H1 (cell line): ENCODE data around the gene VSTM2B. TPM values are rescaled to one million over a fixed set of nuclear protein-coding genes. Genes with fewer than 3 reads are reported as not detected.

ENCODE experiments used
- CTCF ChIA-PET: fragments of 300-600 bp; sonication (Branson Sonifier 250); formaldehyde crosslinking; loops from one replicate; lab custom pipeline; 2021; ENCODE audit not compliant: partially characterized antibody; lab: Charles Lee
- POLR2A ChIA-PET: fragments of 300-600 bp; sonication (Branson Sonifier 250); formaldehyde crosslinking; loops from one replicate; lab custom pipeline; 2021; ENCODE audit warnings: inconsistent platforms; ENCODE audit not compliant: partially characterized antibody; lab: Charles Lee
- DNase-seq, 2 experiments: peaks; one replicate each; pipeline versions ENCODE4 v3.0.0 to v3.0.0-alpha.2; 2010 to 2022; ENCODE audit warnings: low spot score in 2 of 2, low read depth in 1 of 2, mixed read lengths in 1 of 2
- FAIRE-seq: peaks from 2 replicates; lab custom pipeline; 2011; peaks lifted over from hg19 to GRCh38; lab: Jason Lieb, UNC
- H2AFZ ChIP-seq: 2 replicates; pipeline ENCODE4 v1.8.1; 2012; ENCODE audit warnings: low read length, inconsistent platforms
- H2AK5ac ChIP-seq: 2 replicates; pipeline ENCODE4 v1.6.1; 2013; ENCODE audit warnings: low read depth, low read length
- H2BK120ac ChIP-seq: replicated peaks from 2 replicates; pipeline ENCODE3; 2013; ENCODE audit warnings: low read depth, low read length, inconsistent platforms
- H2BK12ac ChIP-seq: 2 replicates; pipeline ENCODE4 v1.6.1; 2013; ENCODE audit warnings: low read depth, low read length
- H2BK15ac ChIP-seq: 2 replicates; pipeline ENCODE4 v1.6.1; 2013; ENCODE audit warnings: low read length
- H2BK20ac ChIP-seq: 2 replicates; pipeline ENCODE4 v1.6.1; 2013; ENCODE audit warnings: low read length
- H2BK5ac ChIP-seq: 2 replicates; pipeline ENCODE4 v1.6.1; 2013; ENCODE audit warnings: low read depth, low read length
- H3K14ac ChIP-seq: 2 replicates; pipeline ENCODE4 v1.6.1; 2013; ENCODE audit warnings: inconsistent platforms; ENCODE audit not compliant: insufficient read length
- H3K18ac ChIP-seq: 2 replicates; pipeline ENCODE4 v1.6.1; 2013; ENCODE audit warnings: low read length; ENCODE audit errors: extremely low read depth
- H3K23ac ChIP-seq: 2 replicates; pipeline ENCODE4 v1.6.1; 2013; ENCODE audit warnings: inconsistent platforms; ENCODE audit not compliant: insufficient read length
- H3K23me2 ChIP-seq: 2 replicates; pipeline ENCODE4 v1.6.1; 2013; ENCODE audit warnings: low read depth, low read length
- H3K27ac ChIP-seq: 2 replicates; pipeline ENCODE4 v1.6.1; 2011; ENCODE audit warnings: low read depth, low read length, inconsistent platforms
- H3K27me3 ChIP-seq, 4 experiments: replicated peaks in 1 of 4; 1 replicate in 1 of 4; 2 replicates in 3 of 4; pipeline versions ENCODE4 v1.6.1 to v1.8.1; 2011 to 2013; ENCODE audit warnings: low read length in 3 of 4, mild to moderate bottlenecking in 3 of 4, inconsistent platforms in 2 of 4, mixed read lengths in 2 of 4, moderate library complexity in 1 of 4; ENCODE audit not compliant: control insufficient read depth in 3 of 4, insufficient read depth in 3 of 4; ENCODE audit errors: extremely low read depth in 1 of 4
- H3K36me3 ChIP-seq, 4 experiments: 2 replicates each; pipeline versions ENCODE4 v1.6.1 to v1.8.1; 2011 to 2013; ENCODE audit warnings: mild to moderate bottlenecking in 4 of 4, low read length in 3 of 4, moderate library complexity in 2 of 4, control low read depth in 1 of 4, inconsistent platforms in 1 of 4; ENCODE audit not compliant: insufficient read depth in 4 of 4, control insufficient read depth in 2 of 4
- H3K4ac ChIP-seq: replicated peaks from 2 replicates; pipeline ENCODE3; 2013; ENCODE audit warnings: low read length, low read depth, mixed read lengths, inconsistent platforms; ENCODE audit not compliant: insufficient read length
- H3K4me1 ChIP-seq, 4 experiments: replicated peaks in 1 of 4; 1 replicate in 1 of 4; 2 replicates in 3 of 4; pipeline versions ENCODE4 v1.6.1 to v1.8.1; 2011 to 2013; ENCODE audit warnings: low read length in 3 of 4, inconsistent platforms in 2 of 4, mixed read lengths in 1 of 4; ENCODE audit not compliant: insufficient read depth in 4 of 4, control insufficient read depth in 3 of 4
- H3K4me2 ChIP-seq, 2 experiments: 2 replicates each; pipeline versions ENCODE4 v1.6.1 to v1.8.1; 2011 to 2013; ENCODE audit warnings: low read depth in 2 of 2, low read length in 2 of 2, control low read depth in 1 of 2, inconsistent platforms in 1 of 2, mild to moderate bottlenecking in 1 of 2; ENCODE audit not compliant: insufficient read depth in 1 of 2
- H3K4me3 ChIP-seq, 4 experiments: fragments of 200-600, 300-600 bp in 1 of 4; sonication (generic), shearing (Covaris generic), sonication (Bioruptor Twin) in 1 of 4; 2 replicates each; pipeline versions ENCODE4 v1.5.1 to v1.8.1; 2011 to 2016; ENCODE audit warnings: low read length in 4 of 4, low read depth in 3 of 4, control low read depth in 2 of 4, inconsistent platforms in 2 of 4, mild to moderate bottlenecking in 2 of 4, mixed read lengths in 1 of 4, moderate library complexity in 1 of 4; ENCODE audit not compliant: insufficient read depth in 2 of 4; ENCODE audit errors: extremely low read depth in 1 of 4
- H3K56ac ChIP-seq: replicated peaks from 2 replicates; pipeline ENCODE3; 2013; ENCODE audit warnings: low read depth, mild to moderate bottlenecking, mixed read lengths, low read length, inconsistent platforms; ENCODE audit not compliant: insufficient read length
- H3K79me1 ChIP-seq: 2 replicates; pipeline ENCODE4 v1.6.1; 2013; ENCODE audit warnings: low read depth, low read length, control low read depth
- H3K79me2 ChIP-seq, 2 experiments: 2 replicates each; pipeline versions ENCODE4 v1.6.1 to v1.8.1; 2012 to 2013; ENCODE audit warnings: low read length in 2 of 2, mild to moderate bottlenecking in 2 of 2, inconsistent platforms in 1 of 2; ENCODE audit not compliant: insufficient read depth in 2 of 2, control insufficient read depth in 1 of 2
- H3K9ac ChIP-seq, 4 experiments: replicated peaks in 1 of 4; 1 replicate in 1 of 4; 2 replicates in 3 of 4; pipeline versions ENCODE4 v1.6.1 to v1.8.1; 2011 to 2013; ENCODE audit warnings: low read depth in 3 of 4, low read length in 3 of 4, control low read depth in 2 of 4, mild to moderate bottlenecking in 2 of 4, moderate library complexity in 2 of 4, inconsistent platforms in 1 of 4; ENCODE audit errors: extremely low read depth in 1 of 4
- H3K9me3 ChIP-seq, 2 experiments: 2 replicates each; pipeline versions ENCODE4 v1.6.1 to v1.8.1; 2012 to 2013; ENCODE audit warnings: mild to moderate bottlenecking in 2 of 2, moderate library complexity in 2 of 2, control low read depth in 1 of 2, inconsistent platforms in 1 of 2, low read depth in 1 of 2, low read length in 1 of 2, mixed read lengths in 1 of 2; ENCODE audit not compliant: insufficient read depth in 2 of 2
- H4K20me1 ChIP-seq, 2 experiments: replicated peaks in 1 of 2; 2 replicates each; pipeline versions ENCODE3 to v1.8.1; 2011 to 2013; ENCODE audit warnings: inconsistent platforms in 2 of 2, low read length in 2 of 2, mild to moderate bottlenecking in 1 of 2; ENCODE audit not compliant: insufficient read depth in 2 of 2, control insufficient read depth in 1 of 2
- H4K5ac ChIP-seq: 2 replicates; pipeline ENCODE4 v1.6.1; 2013; ENCODE audit warnings: low read length, low read depth, mixed read lengths, inconsistent platforms; ENCODE audit not compliant: insufficient read length
- H4K8ac ChIP-seq: 2 replicates; pipeline ENCODE4 v1.8.0; 2013; ENCODE audit warnings: mild to moderate bottlenecking, moderate library complexity, low read length, inconsistent platforms; ENCODE audit not compliant: insufficient read depth; ENCODE audit errors: extremely low read depth
- H4K91ac ChIP-seq: replicated peaks from 2 replicates; pipeline ENCODE3; 2013; ENCODE audit warnings: low read length, mixed read lengths, inconsistent platforms; ENCODE audit not compliant: insufficient read length
- BACH1 ChIP-seq: IDR thresholded peaks from 2 replicates; pipeline ENCODE4 v1.6.1; 2012; ENCODE audit warnings: low read length, improper control_type of control experiment
- BCL11A ChIP-seq, 2 experiments: IDR thresholded peaks; one replicate each; pipeline ENCODE4 v1.6.1; 2011; ENCODE audit warnings: low read depth in 2 of 2, low read length in 2 of 2, mild to moderate bottlenecking in 2 of 2
- SIX5 ChIP-seq: IDR thresholded peaks from 2 replicates; pipeline ENCODE4 v1.6.1; 2011; ENCODE audit warnings: mild to moderate bottlenecking, low read depth, low read length
- SRF ChIP-seq: IDR thresholded peaks from 2 replicates; pipeline ENCODE4 v1.6.1; 2011; ENCODE audit warnings: mild to moderate bottlenecking, low read depth, low read length, moderate library complexity
- TAF7 ChIP-seq: optimal IDR thresholded peaks from 2 replicates; pipeline ENCODE3; 2011; ENCODE audit warnings: low read depth, mild to moderate bottlenecking, inconsistent platforms, low read length, moderate library complexity, borderline replicate concordance
- TEAD4 ChIP-seq: IDR thresholded peaks from 2 replicates; pipeline ENCODE4 v1.6.1; 2012; ENCODE audit warnings: low read depth, low read length, inconsistent platforms, mixed read lengths
- ZNF274 ChIP-seq: IDR thresholded peaks from 2 replicates; pipeline ENCODE4 v1.7.0; 2012; ENCODE audit warnings: low read length, borderline replicate concordance; ENCODE audit errors: extremely low read depth
- WGBS, 2 experiments: shearing (Covaris generic) in 1 of 2; methylation state at CpG; one replicate each; pipeline versions ENCODE4 v1.1.6 to v1.1.7; 2013 to 2015; ENCODE audit warnings: low lambda C conversion rate in 2 of 2, mixed read lengths in 2 of 2, inconsistent platforms in 1 of 2, low coverage in 1 of 2, missing lambda C conversion rate in 1 of 2; ENCODE audit not compliant: insufficient replicate concordance in 2 of 2, insufficient coverage in 1 of 2, insufficient read length in 1 of 2; ENCODE audit errors: extremely low coverage in 1 of 2, missing lambda C conversion rate in 1 of 2; 5-methylcytosine and 5-hydroxymethylcytosine counted together
- polyA plus RNA-seq, 7 experiments: library from polyadenylated mRNA; depleted of rRNA in 3 of 7; stranded (reverse) in 5 of 7; unstranded in 2 of 7; fragments of >200 nt in 5 of 7; fragments of 200-250 nt in 2 of 7; gene quantifications; 1 replicate in 5 of 7; 2 replicates in 1 of 7; 4 replicates in 1 of 7; pipeline versions ENCODE4 v1.2.1 to v1.2.3, GENCODE V29; 2011 to 2013; ENCODE audit warnings: missing spikeins in 2 of 7, mixed read lengths in 2 of 7
- total RNA-seq: library from RNA; stranded (reverse); fragmentation: NEBNext Ultra II Directional; extraction: Animal tissue kit (Norgen Biotek cat#: 25700); gene quantifications from 2 replicates; pipeline ENCODE4 v1.2.1, GENCODE V29; 2021
- TF ChIP-seq, protein P1 (sequence below): IDR thresholded peaks from 2 replicates; pipeline ENCODE4 v1.6.1; 2011; ENCODE audit warnings: low read length, improper control_type of control experiment

Gene VSTM2B
- total and polyA plus RNA-seq, 2 of the 8 experiments (the other 6 are each of a cell fraction or from before 2014, with no cell fraction given): 0.82 to 1.5 TPM

DNA sequence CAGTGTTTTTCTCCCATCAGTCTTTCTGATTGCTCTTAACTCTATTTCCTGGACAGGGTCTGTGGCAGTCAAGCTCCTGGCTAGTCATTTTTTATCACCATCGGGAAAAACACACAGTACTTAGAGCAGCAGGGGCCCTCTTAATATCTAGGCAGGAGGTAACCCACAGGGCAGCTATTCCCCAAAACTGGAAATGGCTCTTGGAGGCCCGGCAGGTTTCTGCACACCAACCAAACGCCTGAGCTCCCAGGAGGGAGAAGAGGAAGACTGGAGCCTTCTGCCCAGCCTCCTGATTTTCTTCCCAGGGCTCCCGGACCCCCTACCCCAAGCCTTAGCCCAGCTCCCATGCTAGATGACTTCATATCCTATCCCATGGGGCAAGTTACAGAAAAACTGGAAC, 49.3 kb upstream of the VSTM2B start:
- Histone ChIP-seq H3K27ac (no peak overlapping the region), H2BK20ac (no peak overlapping the region), H3K23ac (no peak overlapping the region), H3K36me3 (no peaks in the 10 kb centered on the region), H3K14ac (no peak overlapping the region), H4K20me1 (no peaks in the 10 kb centered on the region), H3K4ac (no peak overlapping the region), H3K4me2 (no peak overlapping the region), H3K4me1 (peaks cover 0 to 4% (median 3%) of the 10 kb centered on the region in 4 experiments; a peak in 2 of 7 replicates), H3K27me3 (no peaks in the 10 kb centered on the region; a peak in 1 of 7 replicates), H2BK15ac (no peak overlapping the region), H3K23me2 (no peaks in the 10 kb centered on the region), H4K5ac (no peak overlapping the region), H2BK5ac (no peak overlapping the region), H4K8ac (no peak overlapping the region), H3K4me3 (no peak overlapping the region), H3K9ac (no peak overlapping the region), H3K18ac (no peak overlapping the region), H2AK5ac (no peak overlapping the region), H4K91ac (no peak overlapping the region), H3K9me3 (peaks cover 0 to 8% of the 10 kb centered on the region in 2 experiments; a peak in 2 of 4 replicates), H2BK12ac (no peak overlapping the region), H2AFZ (no peak overlapping the region), H2BK120ac (no peak overlapping the region), H3K56ac (no peak overlapping the region), H3K79me2 (no peaks in the 10 kb centered on the region), H3K79me1 (no peaks in the 10 kb centered on the region)
- DNase-seq (no peak), FAIRE-seq (no peak)
- TF ChIP-seq, protein P1, sequence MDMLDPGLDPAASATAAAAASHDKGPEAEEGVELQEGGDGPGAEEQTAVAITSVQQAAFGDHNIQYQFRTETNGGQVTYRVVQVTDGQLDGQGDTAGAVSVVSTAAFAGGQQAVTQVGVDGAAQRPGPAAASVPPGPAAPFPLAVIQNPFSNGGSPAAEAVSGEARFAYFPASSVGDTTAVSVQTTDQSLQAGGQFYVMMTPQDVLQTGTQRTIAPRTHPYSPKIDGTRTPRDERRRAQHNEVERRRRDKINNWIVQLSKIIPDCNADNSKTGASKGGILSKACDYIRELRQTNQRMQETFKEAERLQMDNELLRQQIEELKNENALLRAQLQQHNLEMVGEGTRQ: no peak
- TF ChIP-seq BCL11A (IDR thresholded peaks at IDR 0.05; ENCODE audit: low read depth in 2 of 2, low read length in 2 of 2) (no peak), ZNF274 (no peak), BACH1 (no peak), SIX5 (no peak), SRF (no peak), TAF7 (no peak), TEAD4 (no peak)
- WGBS, 2 experiments: 82% methylated on average over 3 of the region's 4 CpGs; no CpG with 5 or more reads in 1 of the 2 experiments
- ChIA-PET CTCF (interaction anchor here (0.8 to 3.8 kb wide), 14 partner anchors 9 to 614 kb away, joined by 3 to 17 read pairs (median 4); no protein-coding TSS in a partner anchor), POLR2A (no interaction called here)
